Neural cell (in vitro differentiated cells): Measurements from ENCODE around the gene SUMF1.

Source experiments
- CTCF ChIP-seq: fragments of 450-650 bp; IDR thresholded peaks from 2 replicates; pipeline ENCODE4 v1.5.1; 2014; ENCODE audit warnings: antibody characterized with exemption, mild to moderate bottlenecking, moderate library complexity; ENCODE audit not compliant: poor library complexity, severe bottlenecking
- REST ChIP-seq: IDR thresholded peaks from 2 replicates; pipeline ENCODE4 v1.6.1; 2012; ENCODE audit warnings: borderline replicate concordance

- TF ChIP-seq CTCF: no peak
- no peak for TF ChIP-seq REST
Measured at GRCh38 chr3:4406746-4407568, 60.1 kb downstream of the SUMF1 start.
